B cell (primary cell): ENCODE data around the gene ALDH1A2. TPM values are rescaled to one million over a fixed set of nuclear protein-coding genes. Genes with fewer than 3 reads are reported as not detected.

ENCODE experiments used
- ATAC-seq: fragments of 200-7000 bp; cut with Tn5 transposase; one replicate; pipeline ENCODE4 v1.10.0; 2021; ENCODE audit warnings: low read depth, mild to moderate bottlenecking, moderate number of reproducible peaks, moderate library complexity
- CTCF ChIA-PET: fragments of 350-600 bp; sonication (Branson Sonifier 250); formaldehyde crosslinking; loops from one replicate; lab custom pipeline; 2021; ENCODE audit warnings: antibody characterized with exemption, inconsistent platforms; lab: Charles Lee
- POLR2A ChIA-PET: fragments of 350-600 bp; sonication (Branson Sonifier 250); formaldehyde crosslinking; loops from one replicate; lab custom pipeline; 2021; ENCODE audit warnings: antibody characterized with exemption; lab: Charles Lee
- DNase-seq: peaks from one replicate; pipeline ENCODE4 v3.0.0; 2013
- H2AFZ ChIP-seq: 2 replicates; pipeline ENCODE4 v1.6.1; 2012; ENCODE audit warnings: mild to moderate bottlenecking, low read depth, low read length; ENCODE audit not compliant: insufficient read depth, poor library complexity, severe bottlenecking
- H3K27ac ChIP-seq, 2 donors: 1 replicate in 1 of 2; 2 replicates in 1 of 2; pipeline ENCODE4 v1.5.1; 2012 to 2013; ENCODE audit warnings: low read length in 2 of 2, mild to moderate bottlenecking in 2 of 2, moderate library complexity in 1 of 2
- H3K27me3 ChIP-seq, 4 experiments: fragments of 200-600 bp in 1 of 4; sonication (generic) in 1 of 4; replicated peaks in 1 of 4; 1 replicate in 2 of 4; 2 replicates in 2 of 4; pipeline versions ENCODE4 v1.6.1 to v1.7.0; 2013 to 2016; ENCODE audit warnings: low read length in 3 of 4, mild to moderate bottlenecking in 2 of 4, mixed read lengths in 1 of 4, moderate library complexity in 1 of 4; ENCODE audit not compliant: insufficient read depth in 4 of 4, control insufficient read depth in 3 of 4; ENCODE audit errors: control extremely low read depth in 1 of 4
- H3K36me3 ChIP-seq, 2 experiments: replicated peaks in 1 of 2; 1 replicate in 1 of 2; 2 replicates in 1 of 2; pipeline versions ENCODE4 v1.6.1 to v1.7.1; 2013; ENCODE audit warnings: low read length in 1 of 2; ENCODE audit not compliant: insufficient read depth in 2 of 2, control insufficient read depth in 1 of 2; ENCODE audit errors: control extremely low read depth in 1 of 2, extremely low read depth in 1 of 2
- H3K4me1 ChIP-seq, 2 donors: fragments of 200-600 bp in 1 of 2; sonication (generic) in 1 of 2; 1 replicate in 1 of 2; 2 replicates in 1 of 2; pipeline versions ENCODE4 v1.5.1 to v1.6.1; 2013 to 2017; ENCODE audit warnings: low read length in 2 of 2; ENCODE audit not compliant: control insufficient read depth in 2 of 2, insufficient read depth in 2 of 2
- H3K4me2 ChIP-seq: replicated peaks from 2 replicates; pipeline ENCODE3; 2012; ENCODE audit warnings: mild to moderate bottlenecking, low read depth, low read length; ENCODE audit not compliant: poor library complexity, severe bottlenecking
- H3K4me3 ChIP-seq, 5 experiments: fragments of 200-600 bp in 1 of 5; sonication (generic) in 1 of 5; 1 replicate in 3 of 5; 2 replicates in 2 of 5; pipeline versions ENCODE4 v1.5.1 to v1.7.0; 2011 to 2016; ENCODE audit warnings: low read length in 4 of 5, mild to moderate bottlenecking in 4 of 5, low read depth in 2 of 5, control low read depth in 1 of 5, moderate library complexity in 1 of 5; ENCODE audit not compliant: insufficient read depth in 1 of 5; ENCODE audit errors: control extremely low read depth in 1 of 5, extremely low read depth in 1 of 5
- H3K79me2 ChIP-seq: fragments of 200-600 bp; sonication (generic); one replicate; pipeline ENCODE4 v1.6.0; 2016; ENCODE audit warnings: low read length; ENCODE audit not compliant: control insufficient read depth, insufficient read depth
- H3K9ac ChIP-seq: fragments of 200-600 bp; sonication (generic); 2 replicates; pipeline ENCODE4 v1.6.1; 2017; ENCODE audit warnings: mild to moderate bottlenecking, low read length, moderate library complexity
- H3K9me3 ChIP-seq, 3 donors: one replicate each; pipeline versions ENCODE4 v1.6.1 to v1.7.1; 2013; ENCODE audit warnings: low read length in 2 of 3; ENCODE audit not compliant: control insufficient read depth in 2 of 3, insufficient read depth in 1 of 3; ENCODE audit errors: control extremely low read depth in 1 of 3
- H4K20me1 ChIP-seq: 2 replicates; pipeline ENCODE4 v1.6.0; 2012; ENCODE audit warnings: mild to moderate bottlenecking, low read length; ENCODE audit not compliant: insufficient read depth, control insufficient read depth, poor library complexity, severe bottlenecking
- H3K27ac Mint-ChIP-seq: one replicate; pipeline ENCODE4 v1.8.0; 2021; ENCODE audit warnings: mixed read lengths
- H3K27me3 Mint-ChIP-seq: one replicate; pipeline ENCODE4 v1.8.0; 2021; ENCODE audit warnings: mixed read lengths
- H3K4me1 Mint-ChIP-seq: one replicate; pipeline ENCODE4 v1.8.0; 2021; ENCODE audit warnings: mixed read lengths
- H3K4me3 Mint-ChIP-seq: one replicate; pipeline ENCODE4 v1.8.0; 2021; ENCODE audit warnings: mixed read lengths
- H3K9me3 Mint-ChIP-seq: one replicate; pipeline ENCODE4 v1.8.0; 2022; ENCODE audit warnings: mixed read lengths; ENCODE audit not compliant: insufficient read depth
- CTCF ChIP-seq: fragments of 200-600 bp; IDR thresholded peaks from one replicate; pipeline ENCODE4 v1.8.0; 2022; ENCODE audit warnings: antibody characterized with exemption, mild to moderate bottlenecking
- EZH2 ChIP-seq: IDR thresholded peaks from 2 replicates; pipeline ENCODE4 v1.6.1; 2012; ENCODE audit warnings: borderline replicate concordance, low read depth, mild to moderate bottlenecking, moderate library complexity, low read length; ENCODE audit not compliant: insufficient read depth, poor library complexity, severe bottlenecking
- WGBS: methylation state at CpG from one replicate; pipeline ENCODE4 v1.1.5; 2013; ENCODE audit warnings: missing lambda C conversion rate; ENCODE audit not compliant: insufficient coverage; 5-methylcytosine and 5-hydroxymethylcytosine counted together
- intact Hi-C: fragments of 100-400 bp; cut with micrococcal nuclease; formaldehyde crosslinking; loops from one replicate; pipeline ENCODE4 v1.10.0; 2022
- polyA plus RNA-seq: library from polyadenylated mRNA; depleted of rRNA; stranded (reverse); fragments of >200 nt; gene quantifications from 2 replicates; pipeline ENCODE4 v1.2.3, GENCODE V29; 2012
- total RNA-seq, 2 donors: library from RNA; stranded (reverse); fragments of 120-200 nt in 1 of 2; gene quantifications; 1 replicate in 1 of 2; 2 replicates in 1 of 2; pipeline versions ENCODE4 v1.2.3 to v1.2.4, GENCODE V29; 2013 to 2022

Gene ALDH1A2
- total and polyA plus RNA-seq, 2 donors (not counting 1 experiment from before 2014, with no cell fraction given), result not detected

GRCh38 chr15:58042006-58042405, 23.5 kb downstream of the ALDH1A2 start:
- H4K20me1 ChIP-seq, result no peaks in the 10 kb centered on the region
- H3K9me3 ChIP-seq, result no peaks in the 10 kb centered on the region
- Mint-ChIP-seq H3K9me3 (no peaks in the 10 kb centered on the region), H3K27ac (no peak overlapping the region), H3K4me3 (no peak overlapping the region), H3K27me3 (peaks cover 34% of the 10 kb centered on the region), H3K4me1 (no peaks in the 10 kb centered on the region)
- H3K4me2 ChIP-seq, result no peak overlapping the region
- H3K27ac ChIP-seq, result no peak overlapping the region
- ChIA-PET CTCF (no interaction called here), POLR2A (no interaction called here)
- intact Hi-C loops, result loop anchor here (10.0 kb wide), 1 partner anchor 1483 kb away; no protein-coding TSS in a partner anchor
- 100% methylated on average over 1 of the region's 3 CpGs for WGBS
- no peak for DNase-seq
- H3K36me3 ChIP-seq, result no peaks in the 10 kb centered on the region
- no peak overlapping the region for H3K4me3 ChIP-seq
- no peak overlapping the region for H3K9ac ChIP-seq
- no peak overlapping the region for H2AFZ ChIP-seq
- no peaks in the 10 kb centered on the region for H3K27me3 ChIP-seq
- TF ChIP-seq EZH2 (no peak), CTCF (no peak)
- H3K4me1 ChIP-seq, result no peaks in the 10 kb centered on the region
- no peak for ATAC-seq
- no peaks in the 10 kb centered on the region for H3K79me2 ChIP-seq

GRCh38 chr15:58040150-58040549, 25.4 kb downstream of the ALDH1A2 start:
- Mint-ChIP-seq H3K27me3 (peaks cover 34% of the 10 kb centered on the region), H3K4me1 (no peaks in the 10 kb centered on the region), H3K27ac (no peak overlapping the region), H3K9me3 (no peaks in the 10 kb centered on the region), H3K4me3 (no peak overlapping the region)
- Histone ChIP-seq H3K27ac (no peak overlapping the region), H4K20me1 (no peaks in the 10 kb centered on the region), H3K36me3 (no peaks in the 10 kb centered on the region), H3K79me2 (no peaks in the 10 kb centered on the region), H3K4me2 (no peak overlapping the region), H3K9ac (no peak overlapping the region), H3K9me3 (no peaks in the 10 kb centered on the region), H3K27me3 (no peaks in the 10 kb centered on the region), H2AFZ (no peak overlapping the region), H3K4me3 (no peak overlapping the region), H3K4me1 (no peaks in the 10 kb centered on the region)
- TF ChIP-seq EZH2 (no peak), CTCF (no peak)
- intact Hi-C loops, result loop anchor here (10.0 kb wide), 1 partner anchor 1485 kb away; no protein-coding TSS in a partner anchor
- DNase-seq (no peak), ATAC-seq (no peak)
- POLR2A ChIA-PET, result no interaction called here
- CTCF ChIA-PET, result no interaction called here
- 38% methylated on average over 1 of the region's 6 CpGs for WGBS
